Limb (tissue), 2 donors: ENCODE measurements around the gene PTPRN2.

Experiments
- DNase-seq, 2 donors: peaks; one replicate each; pipeline ENCODE4 v3.0.0-alpha.2; 2016; ENCODE audit errors: extremely low spot score in 2 of 2

Gene PTPRN2

GRCh38 chr7:158576050-158576762 lies 11.4 kb downstream of the PTPRN2 start:
- DNase-seq, result no peak

DNA sequence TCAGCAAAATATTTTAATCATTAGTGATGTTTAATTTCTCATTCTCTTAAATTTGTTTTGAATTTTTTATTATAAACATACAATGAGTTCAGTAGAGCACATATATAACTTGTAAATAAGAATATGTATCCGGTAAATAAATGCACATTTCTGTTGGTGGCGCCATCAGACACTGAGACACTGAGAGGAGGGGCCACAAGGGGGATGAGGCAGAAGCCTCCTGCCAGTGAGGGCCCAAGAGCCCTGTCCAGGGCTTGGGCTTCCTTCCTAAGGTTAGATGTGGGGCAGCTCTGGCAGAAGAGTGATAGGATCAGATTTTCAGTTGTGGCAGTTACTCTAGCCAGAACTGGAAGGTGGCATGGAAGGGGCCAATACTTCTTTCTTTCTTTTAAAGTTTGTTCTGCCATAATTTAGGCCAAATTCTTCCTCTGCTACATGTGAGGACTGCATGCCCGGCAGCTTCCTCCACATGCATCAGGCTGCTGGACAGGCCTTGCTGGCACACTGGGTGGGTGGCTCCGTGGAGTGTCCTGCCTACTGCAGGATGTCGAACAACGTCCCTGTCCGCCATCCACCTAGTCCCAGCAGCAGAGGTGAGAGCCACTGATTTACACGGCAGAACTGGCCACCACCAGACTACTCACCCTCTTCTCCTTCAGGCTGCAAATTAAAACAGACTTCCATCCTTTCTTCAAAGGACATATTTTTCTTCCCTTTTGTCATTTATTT lies 13.2 kb downstream of the PTPRN2 start:
- no peak for DNase-seq

DNA sequence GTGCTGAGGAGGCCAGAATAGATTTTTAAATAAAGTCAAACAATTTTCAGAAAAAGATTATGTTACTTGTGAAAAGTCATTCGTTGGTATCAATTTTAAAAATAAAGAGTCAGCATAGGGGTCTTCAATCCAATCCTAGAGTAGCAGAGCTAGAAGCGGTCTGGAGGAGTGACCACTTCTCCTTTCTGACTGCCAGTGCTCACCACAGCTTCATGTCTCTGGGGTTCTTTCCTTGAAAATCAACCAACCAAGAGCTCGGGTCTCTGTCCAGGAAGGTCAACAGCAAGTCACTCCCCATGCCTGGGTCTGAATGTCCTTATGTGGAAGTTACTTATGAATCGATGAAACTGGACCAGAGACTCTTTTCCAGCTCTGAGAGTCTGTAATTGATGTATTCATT lies 14.3 kb downstream of the PTPRN2 start:
- no peak for DNase-seq

- DNase-seq, result peak in 1 of 2 donors; percentile 30
Observed at GRCh38 chr7:158572000-158572828, 15.4 kb downstream of the PTPRN2 start.

DNA sequence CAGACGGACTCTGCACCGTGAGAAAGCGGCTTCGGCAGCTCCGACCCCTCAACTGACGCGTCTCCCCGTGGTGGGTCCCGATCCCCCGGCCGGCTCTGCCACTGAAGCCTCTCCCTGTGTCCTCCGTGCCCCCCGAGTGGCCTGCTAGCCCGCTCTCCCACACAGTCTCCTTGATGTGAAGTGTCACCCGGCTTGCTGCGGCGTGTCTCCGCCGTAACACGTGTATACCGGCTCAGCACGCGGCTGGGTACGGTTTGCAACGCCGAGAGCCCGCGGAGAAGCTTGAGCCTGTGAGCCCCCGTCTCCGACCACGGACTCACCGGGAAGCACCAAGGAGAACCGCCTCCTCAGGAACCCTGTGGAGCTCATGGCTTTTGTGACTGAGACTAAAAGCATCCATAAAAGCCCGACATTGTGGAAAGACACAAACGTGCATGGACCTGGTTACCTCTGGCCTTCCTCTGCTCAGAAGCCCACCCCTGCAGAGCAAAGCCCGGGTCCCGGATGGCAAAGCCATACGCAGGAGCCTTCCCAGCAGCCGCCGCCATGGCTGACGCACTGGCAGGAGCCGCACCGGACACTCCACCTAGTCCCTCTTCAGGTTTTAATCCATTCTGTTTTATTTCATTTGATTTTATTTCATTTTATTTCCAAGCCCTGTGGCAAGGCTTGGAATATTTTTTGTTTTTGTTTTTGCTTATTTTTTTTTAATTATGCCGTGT lies 17.0 kb downstream of the PTPRN2 start:
- no peak for DNase-seq

GRCh38 chr7:158569858-158570323 lies 17.7 kb downstream of the PTPRN2 start:
- DNase-seq, result no peak

DNA sequence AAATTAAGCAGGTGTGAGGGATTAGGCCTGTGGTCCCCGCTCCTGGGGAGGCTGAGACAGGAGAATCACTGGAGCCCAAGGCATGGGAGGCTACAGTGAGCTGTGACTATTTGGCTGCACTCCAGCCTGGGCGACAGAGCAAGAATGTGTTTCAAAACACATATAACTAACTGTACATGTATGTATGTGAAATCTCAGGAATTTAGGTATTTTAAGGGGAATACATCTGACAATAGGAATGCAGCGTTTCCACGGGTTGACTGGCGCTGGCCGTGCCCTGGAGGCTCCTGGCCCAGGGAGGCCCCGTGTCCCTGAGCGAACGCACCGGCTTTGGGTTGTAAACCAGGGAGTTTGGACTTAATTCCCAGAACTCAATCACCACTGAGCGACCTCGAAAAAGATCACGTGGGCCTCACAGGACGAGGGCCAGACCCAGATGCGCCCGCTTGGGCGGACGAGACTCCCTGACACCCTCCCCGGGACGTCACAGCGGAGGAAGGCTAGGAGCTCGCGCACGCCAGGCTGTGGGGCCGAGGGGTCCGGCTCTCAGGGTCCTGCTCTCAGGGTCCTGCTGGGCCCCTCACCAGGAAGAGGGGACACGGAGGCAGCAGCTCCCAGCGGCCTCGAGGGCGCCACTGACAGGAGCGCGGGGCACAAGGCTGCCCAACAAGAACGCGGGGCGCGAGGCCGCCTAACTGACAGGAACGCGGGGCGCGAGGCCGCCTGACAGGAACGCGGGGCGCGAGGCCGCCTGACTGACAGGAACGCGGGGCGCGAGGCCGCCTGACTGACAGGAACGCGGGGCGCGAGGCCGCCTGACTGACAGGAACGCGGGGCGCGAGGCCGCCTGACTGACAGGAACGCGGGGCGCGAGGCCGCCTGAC lies 18.4 kb downstream of the PTPRN2 start:
- no peak for DNase-seq

GRCh38 chr7:158567153-158567603 lies 20.4 kb downstream of the PTPRN2 start:
- DNase-seq, result no peak

DNA sequence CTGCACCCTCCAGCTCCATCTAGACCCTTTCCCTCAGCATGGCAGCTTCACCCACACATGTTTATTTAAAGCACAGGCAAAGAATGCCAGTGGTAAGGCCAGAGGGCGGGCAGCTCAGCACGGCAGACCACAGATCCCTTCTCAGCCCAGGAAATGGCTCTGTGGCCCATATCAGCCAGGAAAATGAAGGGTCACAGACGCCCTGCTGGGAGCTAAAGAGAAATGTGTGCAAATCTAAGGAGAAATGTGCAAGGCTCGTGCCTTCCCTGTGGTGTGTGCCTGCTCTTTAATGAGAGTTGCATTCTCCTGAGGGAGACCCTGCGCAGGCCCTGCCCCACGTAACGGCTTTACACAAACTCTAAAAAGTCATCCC lies 23.0 kb downstream of the PTPRN2 start:
- DNase-seq, result no peak

GRCh38 chr7:158563911-158564662 lies 23.5 kb downstream of the PTPRN2 start:
- no peak for DNase-seq

DNA sequence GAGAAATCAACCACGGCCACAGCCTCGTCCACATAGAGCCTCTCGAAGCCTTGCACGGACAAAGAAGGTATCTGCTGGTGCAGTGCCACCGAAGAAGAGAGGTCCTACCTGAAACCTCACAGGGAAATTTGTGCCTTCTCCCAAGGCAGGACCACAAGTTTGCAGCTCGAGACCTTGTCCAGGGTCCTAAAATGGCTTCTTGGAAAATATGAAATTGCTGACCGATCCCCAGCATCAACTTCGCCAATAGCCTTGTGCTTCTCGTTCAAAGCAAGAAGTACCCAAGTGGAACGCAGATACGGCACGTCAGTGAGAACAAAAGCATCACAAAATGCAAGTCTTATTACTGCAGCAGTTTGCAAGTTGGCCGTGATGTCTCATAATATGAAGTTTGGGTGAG lies 24.6 kb downstream of the PTPRN2 start:
- DNase-seq, result no peak

- DNase-seq, result no peak
Observed at GRCh38 chr7:158562517-158562916, 25.1 kb downstream of the PTPRN2 start.

- no peak for DNase-seq
Observed at GRCh38 chr7:158561659-158562058, 26.0 kb downstream of the PTPRN2 start.

DNA sequence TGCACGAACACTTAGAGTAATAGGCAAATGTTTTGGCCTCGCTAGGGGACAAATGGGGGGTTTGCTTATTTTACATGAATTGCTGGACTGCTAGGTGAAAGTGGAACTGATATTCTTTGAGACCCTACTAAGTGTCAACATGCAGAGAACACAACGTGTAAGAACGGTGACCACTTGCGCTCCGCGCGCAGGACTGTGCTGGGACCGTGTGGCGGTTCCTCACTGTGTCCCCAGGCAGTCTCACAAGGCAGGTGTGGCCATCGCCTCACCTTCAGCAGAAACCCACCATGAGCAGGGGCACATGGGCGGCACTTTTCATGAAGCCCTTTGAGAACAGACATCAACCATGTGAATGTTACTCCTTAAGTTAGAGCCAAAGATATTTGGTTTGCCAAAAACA lies 27.2 kb downstream of the PTPRN2 start:
- no peak for DNase-seq

GRCh38 chr7:158559356-158559755 lies 28.3 kb downstream of the PTPRN2 start:
- DNase-seq, result no peak

DNA sequence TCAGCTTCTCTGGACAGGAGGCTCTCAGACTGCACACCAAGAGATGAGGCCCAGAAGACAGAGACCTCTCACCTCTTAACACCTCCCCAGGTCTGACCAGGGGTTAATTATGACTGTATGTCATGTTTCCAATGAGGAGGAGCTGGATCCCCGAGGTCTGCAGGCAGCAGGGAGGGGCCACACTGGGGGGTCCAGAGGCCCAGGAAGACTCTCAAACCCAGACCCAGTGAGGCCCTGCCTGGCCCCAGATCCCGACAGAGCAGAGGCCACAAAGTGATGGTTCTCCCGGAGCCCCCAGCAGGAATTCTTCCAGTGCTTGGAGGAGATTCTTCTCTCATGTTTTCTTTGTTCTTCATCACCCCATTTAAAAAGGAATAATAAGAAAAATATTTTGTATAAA lies 28.8 kb downstream of the PTPRN2 start:
- no peak for DNase-seq

DNA sequence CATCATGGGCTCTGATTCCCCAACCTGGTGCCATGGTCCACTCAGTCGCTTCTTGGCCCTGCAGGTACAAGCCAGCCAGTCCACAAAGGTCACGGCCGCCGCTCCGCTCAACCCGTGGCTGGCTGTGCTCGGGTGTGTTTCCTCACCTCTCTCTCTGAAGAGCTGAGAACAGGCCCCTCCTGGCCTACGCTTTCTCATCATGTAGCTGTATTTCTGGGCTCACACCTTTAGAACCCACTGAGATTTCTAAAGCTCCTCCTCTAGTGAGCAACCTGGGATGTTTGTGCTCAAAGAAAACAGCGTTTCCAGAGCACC lies 30.2 kb downstream of the PTPRN2 start:
- DNase-seq, result no peak

- no peak for DNase-seq
Observed at GRCh38 chr7:158556721-158557440, 30.7 kb downstream of the PTPRN2 start.

DNA sequence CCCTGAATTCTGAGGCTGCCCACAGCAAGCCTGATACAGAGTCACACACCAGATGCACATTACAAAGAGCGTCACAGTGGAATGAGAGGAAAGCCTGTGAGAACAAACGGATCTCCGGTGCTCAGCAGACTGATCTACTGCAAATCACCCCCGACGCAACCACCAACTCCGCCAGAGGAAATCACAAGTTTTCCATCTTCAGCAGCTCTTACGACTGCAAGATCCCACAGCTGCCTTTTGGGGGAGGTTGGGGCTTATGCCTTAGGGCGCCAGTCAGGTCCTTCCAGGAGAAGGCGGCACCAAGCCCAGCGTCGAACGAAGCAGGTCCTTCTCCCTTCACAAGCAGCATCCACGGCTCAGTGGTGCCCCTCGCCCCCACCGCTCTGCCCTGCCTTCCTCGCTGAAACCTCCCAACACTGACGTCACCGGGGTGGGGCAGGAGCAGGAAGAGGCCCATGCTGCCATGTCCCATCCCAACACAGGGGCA lies 32.5 kb downstream of the PTPRN2 start:
- DNase-seq, result no peak
